ENCODE data around the gene SLC8A3. TPM values are rescaled to one million over a fixed set of nuclear protein-coding genes. Genes with fewer than 3 reads are reported as not detected.

The SLC8A3 gene
- total and polyA plus RNA-seq, 2 of the 13 experiments (the other 11 are each of a cell fraction or from before 2014, with no cell fraction given): 0.01 to 0.02 TPM

GRCh38 chr14:70005281-70005805 is 183.4 kb downstream of the SLC8A3 start (continued):
- TF ChIP-seq ZBTB4 (CRISPR knock-in tag; IDR thresholded peaks at IDR 0.05; ENCODE audit: borderline replicate concordance) (no peak), HOXA7 (CRISPR knock-in tag; IDR thresholded peaks at IDR 0.05) (no peak), ZBTB21 (CRISPR knock-in tag; IDR thresholded peaks at IDR 0.05) (no peak), PAXIP1 (CRISPR knock-in tag; conservative IDR thresholded peaks at IDR 0.05) (peak; percentile 96), ZFX (CRISPR knock-in tag; IDR thresholded peaks at IDR 0.05; ENCODE audit: low read depth) (peak; percentile 80), ZGPAT (CRISPR knock-in tag; IDR thresholded peaks at IDR 0.05) (peak; percentile 70), AHDC1 (CRISPR knock-in tag; IDR thresholded peaks at IDR 0.05; ENCODE audit: borderline replicate concordance) (peak; percentile 90), EEA1 (CRISPR knock-in tag; IDR thresholded peaks at IDR 0.05; ENCODE audit: borderline replicate concordance) (no peak), TEAD2 (CRISPR knock-in tag; IDR thresholded peaks at IDR 0.05) (no peak), ZNF484 (CRISPR knock-in tag; IDR thresholded peaks at IDR 0.05; ENCODE audit: borderline replicate concordance, low read depth) (no peak), ZNF598 (CRISPR knock-in tag; IDR thresholded peaks at IDR 0.05; ENCODE audit: borderline replicate concordance) (no peak; the same call in 1 of the 2 replicates), ZSCAN5A (CRISPR knock-in tag; IDR thresholded peaks at IDR 0.05; ENCODE audit: borderline replicate concordance) (no peak), ZNF343 (CRISPR knock-in tag; IDR thresholded peaks at IDR 0.05) (peak; percentile 28; the same call in 1 of the 2 replicates)
